ENCODE data around the gene YPEL2.

The YPEL2 gene

DNA sequence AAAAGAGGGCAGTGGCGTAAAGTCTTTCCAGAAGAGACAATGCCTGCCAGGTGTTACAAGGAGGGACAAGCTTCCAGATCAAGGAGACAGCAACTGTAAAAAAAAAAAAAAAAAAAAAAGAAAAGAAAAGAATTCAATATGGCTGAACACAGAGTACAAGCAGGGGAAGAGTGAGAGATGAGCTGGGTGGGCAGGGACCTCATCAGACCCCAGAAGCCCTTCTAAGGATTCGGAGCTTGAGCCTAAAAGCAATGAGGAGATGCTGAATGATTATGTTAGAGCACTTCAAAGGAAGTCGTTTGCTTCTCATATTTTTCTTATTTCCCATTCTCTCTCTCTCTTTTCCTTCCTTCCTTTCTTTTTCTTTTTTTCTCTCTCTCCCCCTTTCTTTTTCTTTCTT lies 103.0 kb downstream of the YPEL2 start:
- no peaks in the 10 kb centered on the region for H3K36me3 ChIP-seq (ENCODE audit: insufficient read depth, low read length)
- H3K79me2 ChIP-seq (ENCODE audit: insufficient read depth, low read length), result no peaks in the 10 kb centered on the region
- no peaks in the 10 kb centered on the region for H3F3A ChIP-seq (ENCODE audit: low read depth)
- no peaks in the 10 kb centered on the region for H3K9me2 ChIP-seq (replicated peaks; ENCODE audit: low read depth, low read length)
- H3K4me3 ChIP-seq (ENCODE audit: low read length, poor library complexity, severe bottlenecking), result no peak overlapping the region
- no peaks in the 10 kb centered on the region for H4K20me1 ChIP-seq (ENCODE audit: insufficient read depth, low read length, poor library complexity, severe bottlenecking)
- no peaks in the 10 kb centered on the region for H3K27me3 ChIP-seq (ENCODE audit: insufficient read depth, low read length, poor library complexity, severe bottlenecking)
- peaks cover 4% of the 10 kb centered on the region for H3K4me1 ChIP-seq (ENCODE audit: insufficient read depth, low read length, poor library complexity, severe bottlenecking)
- H2AFZ ChIP-seq (ENCODE audit: low read length), result no peak overlapping the region
- no peaks in the 10 kb centered on the region for H3K9me3 ChIP-seq (ENCODE audit: insufficient read depth, low read depth, low read length)
- H3K4me2 ChIP-seq (ENCODE audit: low read depth, low read length, poor library complexity, severe bottlenecking), result no peak overlapping the region
- no peak for TF ChIP-seq EZH2phosphoT487 (IDR thresholded peaks at IDR 0.05; ENCODE audit: borderline replicate concordance)
- TF ChIP-seq, protein P1, sequence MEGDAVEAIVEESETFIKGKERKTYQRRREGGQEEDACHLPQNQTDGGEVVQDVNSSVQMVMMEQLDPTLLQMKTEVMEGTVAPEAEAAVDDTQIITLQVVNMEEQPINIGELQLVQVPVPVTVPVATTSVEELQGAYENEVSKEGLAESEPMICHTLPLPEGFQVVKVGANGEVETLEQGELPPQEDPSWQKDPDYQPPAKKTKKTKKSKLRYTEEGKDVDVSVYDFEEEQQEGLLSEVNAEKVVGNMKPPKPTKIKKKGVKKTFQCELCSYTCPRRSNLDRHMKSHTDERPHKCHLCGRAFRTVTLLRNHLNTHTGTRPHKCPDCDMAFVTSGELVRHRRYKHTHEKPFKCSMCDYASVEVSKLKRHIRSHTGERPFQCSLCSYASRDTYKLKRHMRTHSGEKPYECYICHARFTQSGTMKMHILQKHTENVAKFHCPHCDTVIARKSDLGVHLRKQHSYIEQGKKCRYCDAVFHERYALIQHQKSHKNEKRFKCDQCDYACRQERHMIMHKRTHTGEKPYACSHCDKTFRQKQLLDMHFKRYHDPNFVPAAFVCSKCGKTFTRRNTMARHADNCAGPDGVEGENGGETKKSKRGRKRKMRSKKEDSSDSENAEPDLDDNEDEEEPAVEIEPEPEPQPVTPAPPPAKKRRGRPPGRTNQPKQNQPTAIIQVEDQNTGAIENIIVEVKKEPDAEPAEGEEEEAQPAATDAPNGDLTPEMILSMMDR (conservative IDR thresholded peaks at IDR 0.05; ENCODE audit: low read length), result no peak
- H3K9ac ChIP-seq (ENCODE audit: low read depth, low read length, poor library complexity, severe bottlenecking), result no peak overlapping the region

DNA sequence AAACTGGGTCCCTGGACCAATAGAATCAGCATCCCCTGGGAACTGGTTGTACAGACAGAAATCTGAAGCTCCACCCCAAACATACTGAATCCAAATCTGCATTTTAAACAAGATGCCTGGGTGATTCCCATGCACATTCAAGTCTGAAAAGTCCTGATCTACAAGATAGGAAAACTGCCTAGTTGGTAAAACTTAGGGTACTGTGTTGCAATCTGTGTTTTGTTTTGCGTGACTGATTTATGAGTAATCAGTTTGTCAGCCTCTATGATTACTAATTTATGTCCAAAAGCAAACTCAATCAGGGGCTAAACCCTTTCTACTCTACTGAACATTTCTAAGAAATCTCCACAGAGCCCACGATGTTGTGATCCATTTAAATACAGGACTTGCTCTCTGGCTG lies 103.8 kb downstream of the YPEL2 start:
- Histone ChIP-seq H3K27me3 (ENCODE audit: insufficient read depth, low read length, poor library complexity, severe bottlenecking) (no peaks in the 10 kb centered on the region), H3K9ac (ENCODE audit: low read depth, low read length, poor library complexity, severe bottlenecking) (no peak overlapping the region), H3K4me2 (ENCODE audit: low read depth, low read length, poor library complexity, severe bottlenecking) (no peak overlapping the region), H3K79me2 (ENCODE audit: insufficient read depth, low read length) (no peaks in the 10 kb centered on the region), H3K9me2 (replicated peaks; ENCODE audit: low read depth, low read length) (no peaks in the 10 kb centered on the region), H3K4me1 (ENCODE audit: insufficient read depth, low read length, poor library complexity, severe bottlenecking) (peaks cover 12% of the 10 kb centered on the region), H4K20me1 (ENCODE audit: insufficient read depth, low read length, poor library complexity, severe bottlenecking) (no peaks in the 10 kb centered on the region), H2AFZ (ENCODE audit: low read length) (no peak overlapping the region), H3K4me3 (ENCODE audit: low read length, poor library complexity, severe bottlenecking) (no peak overlapping the region), H3F3A (ENCODE audit: low read depth) (no peaks in the 10 kb centered on the region), H3K36me3 (ENCODE audit: insufficient read depth, low read length) (no peaks in the 10 kb centered on the region), H3K9me3 (ENCODE audit: insufficient read depth, low read depth, low read length) (no peaks in the 10 kb centered on the region)
- no peak for TF ChIP-seq EZH2phosphoT487 (IDR thresholded peaks at IDR 0.05; ENCODE audit: borderline replicate concordance)
- TF ChIP-seq, protein P1 (conservative IDR thresholded peaks at IDR 0.05; ENCODE audit: low read length), result no peak

DNA sequence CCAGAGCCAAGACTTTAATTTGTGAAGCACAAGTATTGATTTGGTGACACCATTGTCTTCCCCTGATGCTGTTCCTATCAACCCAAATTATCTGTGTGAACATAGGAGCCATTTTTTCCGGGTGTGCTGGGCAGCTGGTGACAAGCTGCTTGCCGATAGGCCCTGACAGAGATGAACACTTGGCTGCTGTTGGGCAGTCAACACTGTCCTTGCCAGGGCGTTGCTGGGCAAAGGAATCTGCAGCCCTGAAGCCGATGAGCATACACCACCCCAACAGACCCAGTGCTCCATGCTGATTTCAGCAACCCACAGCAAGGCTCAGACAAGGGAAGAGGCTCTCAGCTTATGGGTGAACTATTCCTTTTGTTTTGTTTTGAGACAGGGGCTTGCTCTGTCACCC lies 105.4 kb downstream of the YPEL2 start:
- no peaks in the 10 kb centered on the region for H3K9me2 ChIP-seq (replicated peaks; ENCODE audit: low read depth, low read length)
- H3K4me2 ChIP-seq (ENCODE audit: low read depth, low read length, poor library complexity, severe bottlenecking), result no peak overlapping the region
- H3K4me3 ChIP-seq (ENCODE audit: low read length, poor library complexity, severe bottlenecking), result no peak overlapping the region
- no peaks in the 10 kb centered on the region for H4K20me1 ChIP-seq (ENCODE audit: insufficient read depth, low read length, poor library complexity, severe bottlenecking)
- H3K27me3 ChIP-seq (ENCODE audit: insufficient read depth, low read length, poor library complexity, severe bottlenecking), result no peaks in the 10 kb centered on the region
- no peak overlapping the region for H3K9ac ChIP-seq (ENCODE audit: low read depth, low read length, poor library complexity, severe bottlenecking)
- H3K36me3 ChIP-seq (ENCODE audit: insufficient read depth, low read length), result no peaks in the 10 kb centered on the region
- H3K4me1 ChIP-seq (ENCODE audit: insufficient read depth, low read length, poor library complexity, severe bottlenecking), result peaks cover 14% of the 10 kb centered on the region
- TF ChIP-seq, protein P1 (conservative IDR thresholded peaks at IDR 0.05; ENCODE audit: low read length), result no peak
- TF ChIP-seq EZH2phosphoT487 (IDR thresholded peaks at IDR 0.05; ENCODE audit: borderline replicate concordance), result no peak
- H3K79me2 ChIP-seq (ENCODE audit: insufficient read depth, low read length), result no peaks in the 10 kb centered on the region
- no peaks in the 10 kb centered on the region for H3F3A ChIP-seq (ENCODE audit: low read depth)
- no peak overlapping the region for H2AFZ ChIP-seq (ENCODE audit: low read length)
- no peaks in the 10 kb centered on the region for H3K9me3 ChIP-seq (ENCODE audit: insufficient read depth, low read depth, low read length)
